IMR-90 (cell line): Measurements from ENCODE around the gene ADAMTS9.

Experiments used
- CTCF ChIP-seq: conservative IDR thresholded peaks from 2 replicates; pipeline ENCODE4 v1.5.1; 2012; ENCODE audit warnings: mild to moderate bottlenecking, low read depth, low read length, improper control_type of control experiment
- POLR2A ChIP-seq: IDR thresholded peaks from 2 replicates; pipeline ENCODE4 v1.6.1; 2012; ENCODE audit warnings: mild to moderate bottlenecking, low read depth, low read length

GRCh38 chr3:64650715-64651114 lies 37.1 kb downstream of the ADAMTS9 start:
- TF ChIP-seq CTCF, result no peak
- no peak for TF ChIP-seq POLR2A
